ENCODE measurements around the gene BTBD7. TPM values are rescaled to one million over a fixed set of nuclear protein-coding genes. Genes with fewer than 3 reads are reported as not detected.

The BTBD7 gene
- total and polyA plus RNA-seq, 2 of the 4 experiments (the other 2 are of a cell fraction) = 11.9 to 30.5 TPM

GRCh38 chr14:93245764-93246420 lies 86.9 kb downstream of the BTBD7 start:
- ATAC-seq (ENCODE audit: low read depth) = no peak
- ChIA-PET CTCF (no interaction called here), POLR2A (ENCODE audit: unreplicated experiment) (no interaction called here)
- intact Hi-C loops (cut with micrococcal nuclease) = no loop called here
- peaks cover 0 to 30% of the 10 kb centered on the region in 2 experiments; a peak in 3 of 4 replicates for H3K79me1 ChIP-seq (ENCODE audit: low read depth in 1 of 2, low read length in 2 of 2)
- in situ Hi-C loops (cut with MboI; ENCODE audit: low sequenced_read_pairs) = no loop called here
- no peak overlapping the region for H2AFZ ChIP-seq (replicated peaks; ENCODE audit: low read length, poor library complexity)
- H3K56ac ChIP-seq (ENCODE audit: extremely low read depth, insufficient read depth, low read length) = no peak overlapping the region
- no peak overlapping the region for H3K4me3 ChIP-seq (ENCODE audit: insufficient read depth, low read depth, low read length)
- dilution Hi-C loops (cut with HindIII; ENCODE audit: low sequenced_read_pairs, unreplicated experiment) = no loop called here
- WGBS, 2 experiments (ENCODE audit: extremely low coverage in 2 of 2, insufficient read length in 1 of 2) = 81% methylated on average over 3 of the region's 10 CpGs; no CpG with 5 or more reads in 1 of the 2 experiments
- peaks cover under 1% of the 10 kb centered on the region; the same call in 1 of the 2 replicates for H4K20me1 ChIP-seq (ENCODE audit: insufficient read depth, low read length)
- no peak overlapping the region for H3K4me2 ChIP-seq (ENCODE audit: low read depth, low read length)
- H3K14ac ChIP-seq (replicated peaks; ENCODE audit: low read depth, low read length) = no peak overlapping the region
- no peak overlapping the region for H3K27ac ChIP-seq (ENCODE audit: insufficient read depth, low read length)
- no peak overlapping the region for H2BK15ac ChIP-seq (ENCODE audit: low read depth, low read length)
- no peak overlapping the region; the same call in 1 of the 2 replicates for H4K5ac ChIP-seq (ENCODE audit: low read depth, low read length)
- H2BK5ac ChIP-seq (ENCODE audit: low read depth, low read length, poor library complexity, severe bottlenecking) = peak overlapping the region; percentile 18
- H4K8ac ChIP-seq (ENCODE audit: low read depth in 2 of 2, low read length in 2 of 2) = 0 out of 4 replicates have a peak overlapping the region, but pooled peaks of 1 of the 2 experiments have one; percentile 16
- no peak overlapping the region for H2AK9ac ChIP-seq (replicated peaks; ENCODE audit: low read depth, low read length, poor library complexity)
- no peak for TF ChIP-seq MAZ (IDR thresholded peaks at IDR 0.05; ENCODE audit: borderline replicate concordance, low read depth, low read length)
- no peak for TF ChIP-seq FOS (IDR thresholded peaks at IDR 0.05; ENCODE audit: low read depth, low read length)
- no peak for TF ChIP-seq POLR2A (IDR thresholded peaks at IDR 0.05; ENCODE audit: low read depth, low read length)
- TF ChIP-seq USF2 (IDR thresholded peaks at IDR 0.05; ENCODE audit: low read depth, low read length) = no peak
- TF ChIP-seq CEBPB (IDR thresholded peaks at IDR 0.05; ENCODE audit: low read depth, low read length) = no peak
- no peak for TF ChIP-seq RCOR1 (IDR thresholded peaks at IDR 0.05; ENCODE audit: insufficient replicate concordance, low read length)
- TF ChIP-seq CTCF (conservative IDR thresholded peaks at IDR 0.05; ENCODE audit: low read depth, low read length) = no peak
- TF ChIP-seq RFX5 (IDR thresholded peaks at IDR 0.05; ENCODE audit: low read depth, low read length) = no peak
- no peak for TF ChIP-seq MAFK (IDR thresholded peaks at IDR 0.05; ENCODE audit: low read depth, low read length)
- TF ChIP-seq ELK1 (IDR thresholded peaks at IDR 0.05; ENCODE audit: borderline replicate concordance, low read depth, low read length) = no peak
- TF ChIP-seq BHLHE40 (IDR thresholded peaks at IDR 0.05; ENCODE audit: low read depth, low read length) = no peak
- no peak for TF ChIP-seq NFE2L2 (IDR thresholded peaks at IDR 0.05; ENCODE audit: low read depth, low read length)
- no peak for TF ChIP-seq CHD1 (IDR thresholded peaks at IDR 0.05; ENCODE audit: low read depth, low read length)
- TF ChIP-seq SMC3 (IDR thresholded peaks at IDR 0.05; ENCODE audit: low read depth, low read length) = no peak
- no peak for TF ChIP-seq MXI1 (IDR thresholded peaks at IDR 0.05; ENCODE audit: borderline replicate concordance, low read depth, low read length)
- no peak for TF ChIP-seq RAD21 (IDR thresholded peaks at IDR 0.05; ENCODE audit: low read length)
- H2BK120ac ChIP-seq (ENCODE audit: low read depth, low read length) = no peak overlapping the region
- no peak overlapping the region for H2BK20ac ChIP-seq (ENCODE audit: low read depth, low read length)
- no peak overlapping the region for H2AK5ac ChIP-seq (ENCODE audit: low read depth, low read length)
- peaks cover 48% of the 10 kb centered on the region for H3K36me3 ChIP-seq (ENCODE audit: control insufficient read depth, insufficient read depth, low read length)
- peaks cover 11% of the 10 kb centered on the region for H3K4me1 ChIP-seq (ENCODE audit: control insufficient read depth, insufficient read depth, low read length)
- no peaks in the 10 kb centered on the region for H3K9me3 ChIP-seq (ENCODE audit: control insufficient read depth, insufficient read depth, low read length)
- no peak overlapping the region for H4K91ac ChIP-seq (ENCODE audit: insufficient read depth, low read depth, low read length)
- H3K18ac ChIP-seq (ENCODE audit: low read depth, low read length) = peak overlapping the region; percentile 47; the same call in 1 of the 2 replicates
- H3K23ac ChIP-seq (ENCODE audit: low read depth, low read length) = 0 out of 2 replicates have a peak overlapping the region, but pooled peaks have one; percentile 2
- DNase-seq = peak; percentile 34
- no TSS peak for BruUV-seq (replicated peaks)
- H3K4ac ChIP-seq (ENCODE audit: low read depth, low read length) = no peak overlapping the region
- H3K9me1 ChIP-seq (ENCODE audit: insufficient read depth, low read length) = peaks cover 6% of the 10 kb centered on the region
- H3K9ac ChIP-seq (ENCODE audit: low read depth, low read length) = no peak overlapping the region
- no peaks in the 10 kb centered on the region for H3K27me3 ChIP-seq (ENCODE audit: control insufficient read depth, insufficient read depth, low read length)

Measured in IMR-90 (cell line).